Activated CD8-positive, alpha-beta T cell treated with anti-CD3 and anti-CD28 coated beads for 36 hours (primary cell): ENCODE results near the gene CIB2. TPM values are rescaled to one million over a fixed set of nuclear protein-coding genes. Genes with fewer than 3 reads are reported as not detected.

Source experiments
- ATAC-seq: fragments of 200-7000 bp; cut with Tn5 transposase; one replicate; pipeline ENCODE4 v1.10.0; 2021; ENCODE audit warnings: mild to moderate bottlenecking, moderate library complexity
- CTCF ChIA-PET: fragments of 350-600 bp; sonication (Branson Sonifier 250); formaldehyde crosslinking; loops from one replicate; lab custom pipeline; 2021; ENCODE audit warnings: antibody characterized with exemption; lab: Charles Lee
- POLR2A ChIA-PET: fragments of 350-600 bp; sonication (Branson Sonifier 250); formaldehyde crosslinking; loops from one replicate; lab custom pipeline; 2021; ENCODE audit warnings: antibody characterized with exemption; lab: Charles Lee
- DNase-seq: peaks from one replicate; pipeline ENCODE4 v3.0.0-alpha.2; 2020
- H3K27ac Mint-ChIP-seq: one replicate; pipeline ENCODE4 v1.8.0; 2021; ENCODE audit warnings: mild to moderate bottlenecking, mixed read lengths
- H3K27me3 Mint-ChIP-seq: one replicate; pipeline ENCODE4 v1.8.0; 2021; ENCODE audit warnings: mixed read lengths
- H3K36me3 Mint-ChIP-seq: one replicate; pipeline ENCODE4 v1.8.0; 2021; ENCODE audit warnings: low read depth, mixed read lengths
- H3K4me1 Mint-ChIP-seq: one replicate; pipeline ENCODE4 v1.8.0; 2021; ENCODE audit warnings: low read depth, mixed read lengths
- H3K4me3 Mint-ChIP-seq: one replicate; pipeline ENCODE4 v1.8.0; 2021; ENCODE audit warnings: mild to moderate bottlenecking, moderate library complexity, mixed read lengths
- H3K9me3 Mint-ChIP-seq: one replicate; pipeline ENCODE4 v1.8.0; 2021; ENCODE audit warnings: mixed read lengths
- intact Hi-C: fragments of 100-400 bp; cut with micrococcal nuclease; formaldehyde crosslinking; loops from one replicate; pipeline ENCODE4 v1.10.0; 2022
- total RNA-seq, 2 experiments: library from RNA; stranded (reverse); gene quantifications; one replicate each; pipeline ENCODE4 v1.2.3, GENCODE V29; 2021
- TF ChIP-seq, protein P1 (sequence below): fragments of 200-600 bp; IDR thresholded peaks from one replicate; pipeline ENCODE4 v1.8.0; 2022; ENCODE audit warnings: antibody characterized with exemption, mild to moderate bottlenecking

CIB2 gene
- total RNA-seq, 2 experiments from 2014 or later: 1.6 TPM

DNA sequence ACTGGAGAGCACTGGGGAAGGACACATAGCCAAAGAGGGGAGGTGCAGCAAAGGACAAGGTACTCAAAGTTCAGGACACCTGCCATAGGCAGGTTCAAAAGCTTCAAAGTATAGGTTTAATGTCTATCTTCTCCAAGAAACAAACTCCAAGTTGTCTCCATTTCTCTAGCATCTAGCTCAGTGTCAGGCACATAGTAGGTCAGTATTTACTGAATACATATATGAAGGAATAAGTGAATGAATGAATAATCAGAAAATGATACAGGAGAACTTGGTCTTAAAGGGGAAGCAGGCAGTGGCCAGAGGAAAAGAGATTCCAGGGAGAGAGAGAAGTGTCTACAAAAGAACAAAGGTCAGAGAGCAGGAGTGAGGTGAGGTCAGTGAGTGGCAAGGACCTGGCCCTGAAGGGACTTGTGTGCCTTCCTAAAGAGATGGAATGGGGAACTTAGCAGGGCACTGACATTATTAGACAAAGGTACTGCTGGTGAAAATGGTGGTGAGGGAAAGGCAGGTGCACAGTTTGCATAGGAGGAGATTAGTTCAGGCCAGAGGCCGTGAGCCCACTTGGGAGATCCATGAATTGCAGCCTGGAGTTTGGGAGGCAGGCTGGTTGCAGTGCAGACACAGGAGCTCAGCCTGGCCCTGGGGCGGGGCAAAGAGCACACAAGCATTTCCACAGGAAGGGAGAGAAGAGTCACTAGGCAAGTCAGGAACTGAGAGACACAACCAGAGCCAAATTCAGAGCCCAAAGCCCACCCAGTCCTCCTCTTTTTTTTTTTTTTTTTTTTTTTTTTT lies 75.1 kb downstream of the CIB2 start:
- no peak for DNase-seq

DNA sequence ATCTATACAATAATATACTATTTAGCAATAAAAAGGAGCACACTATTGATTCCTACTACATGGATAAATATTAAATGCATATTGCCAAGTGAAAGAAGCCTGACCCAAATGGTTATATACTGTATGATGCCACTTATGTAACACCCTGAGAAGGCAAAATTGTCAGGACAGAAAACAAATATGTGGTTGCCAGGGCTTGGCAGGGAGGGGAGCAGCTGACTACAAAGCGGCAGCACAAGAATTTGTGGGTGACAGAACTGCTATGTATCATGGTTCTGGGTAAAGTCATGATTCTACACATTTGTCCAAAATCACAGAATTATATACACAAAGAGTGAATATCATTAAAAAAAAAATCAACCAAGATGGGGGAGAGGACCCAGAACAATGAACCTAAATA lies 76.3 kb downstream of the CIB2 start:
- Mint-ChIP-seq H3K9me3 (no peaks in the 10 kb centered on the region), H3K27ac (peak overlapping the region; percentile 83), H3K27me3 (no peaks in the 10 kb centered on the region), H3K36me3 (peaks cover 21% of the 10 kb centered on the region), H3K4me3 (no peak overlapping the region), H3K4me1 (peaks cover 95% of the 10 kb centered on the region)
- DNase-seq: no peak
- ATAC-seq: no peak
- ChIA-PET POLR2A (interaction anchor here (0.9 to 1.6 kb wide), 3 partner anchors 10 to 20 kb away, joined by 3 to 6 read pairs (median 4); no protein-coding TSS in a partner anchor), CTCF (interaction anchor here (1.1 to 8.3 kb wide), 3 partner anchors 14 to 20 kb away, joined by 3 to 83 read pairs (median 14); no protein-coding TSS in a partner anchor)
- TF ChIP-seq, protein P1, sequence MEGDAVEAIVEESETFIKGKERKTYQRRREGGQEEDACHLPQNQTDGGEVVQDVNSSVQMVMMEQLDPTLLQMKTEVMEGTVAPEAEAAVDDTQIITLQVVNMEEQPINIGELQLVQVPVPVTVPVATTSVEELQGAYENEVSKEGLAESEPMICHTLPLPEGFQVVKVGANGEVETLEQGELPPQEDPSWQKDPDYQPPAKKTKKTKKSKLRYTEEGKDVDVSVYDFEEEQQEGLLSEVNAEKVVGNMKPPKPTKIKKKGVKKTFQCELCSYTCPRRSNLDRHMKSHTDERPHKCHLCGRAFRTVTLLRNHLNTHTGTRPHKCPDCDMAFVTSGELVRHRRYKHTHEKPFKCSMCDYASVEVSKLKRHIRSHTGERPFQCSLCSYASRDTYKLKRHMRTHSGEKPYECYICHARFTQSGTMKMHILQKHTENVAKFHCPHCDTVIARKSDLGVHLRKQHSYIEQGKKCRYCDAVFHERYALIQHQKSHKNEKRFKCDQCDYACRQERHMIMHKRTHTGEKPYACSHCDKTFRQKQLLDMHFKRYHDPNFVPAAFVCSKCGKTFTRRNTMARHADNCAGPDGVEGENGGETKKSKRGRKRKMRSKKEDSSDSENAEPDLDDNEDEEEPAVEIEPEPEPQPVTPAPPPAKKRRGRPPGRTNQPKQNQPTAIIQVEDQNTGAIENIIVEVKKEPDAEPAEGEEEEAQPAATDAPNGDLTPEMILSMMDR: no peak
- intact Hi-C loops: no loop called here

More for the DNA sequence above, 75.1 kb downstream of the CIB2 start:
- ATAC-seq: peak; percentile 38
- intact Hi-C loops: loop anchor here (2.0 kb wide), 1 partner anchor 21 kb away; the partner anchor contains the start of gene TBC1D2B
- H3K36me3 Mint-ChIP-seq: peaks cover 19% of the 10 kb centered on the region
- no peaks in the 10 kb centered on the region for H3K27me3 Mint-ChIP-seq
- H3K27ac Mint-ChIP-seq: peak overlapping the region; percentile 83
- H3K4me3 Mint-ChIP-seq: no peak overlapping the region
- H3K4me1 Mint-ChIP-seq: peaks cover 90% of the 10 kb centered on the region
- POLR2A ChIA-PET: interaction anchor here (0.7 to 1.6 kb wide), 6 partner anchors 9 to 21 kb away, joined by 3 to 6 read pairs (median 4); no protein-coding TSS in a partner anchor
- H3K9me3 Mint-ChIP-seq: no peaks in the 10 kb centered on the region
- TF ChIP-seq, protein P1: no peak
- CTCF ChIA-PET: interaction anchor here (1.6 to 3.0 kb wide), 2 partner anchors 13 to 52 kb away, joined by 4 to 14 read pairs; no protein-coding TSS in a partner anchor

Other genes with a start within 250 kb of the CIB2 start
- gene TBC1D2B, start 53.7 kb downstream of the CIB2 start, total RNA-seq: 10 to 100 TPM; 62.9 to 65.7 TPM
- gene SH2D7, start 38.9 kb downstream of the CIB2 start, total RNA-seq: not detected
- gene IDH3A, start 17.9 kb upstream of the CIB2 start, total RNA-seq: 100 to 1,000 TPM; 106 to 110 TPM
- gene ACSBG1, start 103.1 kb upstream of the CIB2 start, total RNA-seq: under 1 TPM in 1 of 2 experiments, not detected in 1; 0.18 TPM
- gene DNAJA4, start 133.1 kb upstream of the CIB2 start, total RNA-seq: 10 to 100 TPM; 38.1 to 38.8 TPM
- gene SKIC8, start 168.2 kb upstream of the CIB2 start, total RNA-seq: 10 to 100 TPM; 63.0 to 64.5 TPM
- gene CRABP1, start 208.9 kb upstream of the CIB2 start, total RNA-seq: under 1 TPM in 1 of 2 experiments, not detected in 1; 0.36 TPM